ENCODE measurements around the gene NUBPL. TPM values are rescaled to one million over a fixed set of nuclear protein-coding genes. Genes with fewer than 3 reads are reported as not detected.

Gene NUBPL
- polyA plus RNA-seq, 1 of the 3 experiments (the other 2 are of a cell fraction), result 4.0 TPM

- CTCF ChIA-PET, result no interaction called here
These were observed 191.9 kb downstream of the NUBPL start for GRCh38 chr14:31752867-31753661.

DNA sequence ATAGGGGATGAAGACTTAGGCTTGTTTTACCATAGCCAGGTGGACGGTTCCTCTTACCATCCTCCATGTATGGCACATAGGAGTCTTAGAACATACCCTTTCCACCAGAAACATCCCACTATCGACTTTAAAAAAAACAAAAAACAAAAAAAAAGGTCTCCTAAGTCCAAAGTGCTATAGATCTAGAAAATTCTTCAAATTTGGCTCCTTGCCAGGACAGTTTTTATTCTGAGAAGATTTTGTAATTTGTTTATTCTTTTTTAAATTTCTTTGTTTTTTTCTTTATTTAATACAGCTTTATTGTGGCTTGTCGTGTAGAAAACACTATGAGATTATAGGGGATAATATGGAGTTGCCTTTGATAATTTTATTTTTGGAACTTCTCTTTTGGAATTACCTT lies 197.7 kb downstream of the NUBPL start:
- Histone ChIP-seq H4K20me1 (ENCODE audit: insufficient read depth) (no peaks in the 10 kb centered on the region), H3K9me3 (no peaks in the 10 kb centered on the region), H3K9me2 (0 out of 2 replicates have a peak, but pooled peaks cover 3% of the 10 kb centered on the region), H3F3A (replicated peaks; ENCODE audit: insufficient read depth) (no peaks in the 10 kb centered on the region), H3K4me1 (ENCODE audit: control insufficient read depth in 1 of 2, insufficient read depth in 2 of 2, low read depth in 1 of 2, low read length in 1 of 2) (no peaks in the 10 kb centered on the region), H3K4me3 (ENCODE audit: low read depth in 2 of 2, low read length in 1 of 2) (no peak overlapping the region), H3K4me2 (no peak overlapping the region), H3K36me3 (replicated peaks in 1 of 2; ENCODE audit: control insufficient read depth in 1 of 2, insufficient read depth in 2 of 2, low read length in 1 of 2) (no peaks in the 10 kb centered on the region), H2AFZ (ENCODE audit: low read depth) (no peak overlapping the region), H3K27me3 (ENCODE audit: insufficient read depth) (no peaks in the 10 kb centered on the region), H3K9ac (no peak overlapping the region), H3K27ac (ENCODE audit: low read depth in 2 of 2, low read length in 1 of 2) (no peak overlapping the region), H3K79me2 (ENCODE audit: insufficient read depth) (no peaks in the 10 kb centered on the region)
- DNase-seq, result no peak
- TF ChIP-seq JUND (IDR thresholded peaks at IDR 0.05), result no peak
- TF ChIP-seq, protein P1, sequence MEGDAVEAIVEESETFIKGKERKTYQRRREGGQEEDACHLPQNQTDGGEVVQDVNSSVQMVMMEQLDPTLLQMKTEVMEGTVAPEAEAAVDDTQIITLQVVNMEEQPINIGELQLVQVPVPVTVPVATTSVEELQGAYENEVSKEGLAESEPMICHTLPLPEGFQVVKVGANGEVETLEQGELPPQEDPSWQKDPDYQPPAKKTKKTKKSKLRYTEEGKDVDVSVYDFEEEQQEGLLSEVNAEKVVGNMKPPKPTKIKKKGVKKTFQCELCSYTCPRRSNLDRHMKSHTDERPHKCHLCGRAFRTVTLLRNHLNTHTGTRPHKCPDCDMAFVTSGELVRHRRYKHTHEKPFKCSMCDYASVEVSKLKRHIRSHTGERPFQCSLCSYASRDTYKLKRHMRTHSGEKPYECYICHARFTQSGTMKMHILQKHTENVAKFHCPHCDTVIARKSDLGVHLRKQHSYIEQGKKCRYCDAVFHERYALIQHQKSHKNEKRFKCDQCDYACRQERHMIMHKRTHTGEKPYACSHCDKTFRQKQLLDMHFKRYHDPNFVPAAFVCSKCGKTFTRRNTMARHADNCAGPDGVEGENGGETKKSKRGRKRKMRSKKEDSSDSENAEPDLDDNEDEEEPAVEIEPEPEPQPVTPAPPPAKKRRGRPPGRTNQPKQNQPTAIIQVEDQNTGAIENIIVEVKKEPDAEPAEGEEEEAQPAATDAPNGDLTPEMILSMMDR (IDR thresholded peaks at IDR 0.05), result no peak
- TF ChIP-seq FOSL2 (IDR thresholded peaks at IDR 0.05; ENCODE audit: borderline replicate concordance, low read depth), result no peak
- CTCF ChIA-PET, result no interaction called here
- POLR2A ChIA-PET, result no interaction called here
- 34% methylated on average over 3 of the region's 3 CpGs for WGBS (ENCODE audit: low lambda C conversion rate)

More at GRCh38 chr14:31752867-31753661, 191.9 kb downstream of the NUBPL start:
- 70% methylated on average over 4 of the region's 4 CpGs for WGBS (ENCODE audit: low lambda C conversion rate)
- H2AFZ ChIP-seq (ENCODE audit: low read depth), result no peak overlapping the region
- H3K4me1 ChIP-seq (ENCODE audit: control insufficient read depth in 1 of 2, insufficient read depth in 2 of 2, low read depth in 1 of 2, low read length in 1 of 2), result no peaks in the 10 kb centered on the region
- 0 out of 2 replicates have a peak, but pooled peaks cover 3% of the 10 kb centered on the region for H3K9me2 ChIP-seq
- TF ChIP-seq TAF1 (IDR thresholded peaks at IDR 0.05; ENCODE audit: borderline replicate concordance, low read depth, low read length), result no peak
- TF ChIP-seq RAD21 (IDR thresholded peaks at IDR 0.05; ENCODE audit: low read length), result no peak
- TF ChIP-seq FOXJ3 (CRISPR knock-in tag; IDR thresholded peaks at IDR 0.05), result no peak
- no peak for TF ChIP-seq GABPA (IDR thresholded peaks at IDR 0.05; ENCODE audit: low read depth)
- TF ChIP-seq EP300 (IDR thresholded peaks at IDR 0.05; ENCODE audit: borderline replicate concordance in 1 of 2, low read depth in 1 of 2, low read length in 1 of 2), result no peak
- TF ChIP-seq, protein P2, sequence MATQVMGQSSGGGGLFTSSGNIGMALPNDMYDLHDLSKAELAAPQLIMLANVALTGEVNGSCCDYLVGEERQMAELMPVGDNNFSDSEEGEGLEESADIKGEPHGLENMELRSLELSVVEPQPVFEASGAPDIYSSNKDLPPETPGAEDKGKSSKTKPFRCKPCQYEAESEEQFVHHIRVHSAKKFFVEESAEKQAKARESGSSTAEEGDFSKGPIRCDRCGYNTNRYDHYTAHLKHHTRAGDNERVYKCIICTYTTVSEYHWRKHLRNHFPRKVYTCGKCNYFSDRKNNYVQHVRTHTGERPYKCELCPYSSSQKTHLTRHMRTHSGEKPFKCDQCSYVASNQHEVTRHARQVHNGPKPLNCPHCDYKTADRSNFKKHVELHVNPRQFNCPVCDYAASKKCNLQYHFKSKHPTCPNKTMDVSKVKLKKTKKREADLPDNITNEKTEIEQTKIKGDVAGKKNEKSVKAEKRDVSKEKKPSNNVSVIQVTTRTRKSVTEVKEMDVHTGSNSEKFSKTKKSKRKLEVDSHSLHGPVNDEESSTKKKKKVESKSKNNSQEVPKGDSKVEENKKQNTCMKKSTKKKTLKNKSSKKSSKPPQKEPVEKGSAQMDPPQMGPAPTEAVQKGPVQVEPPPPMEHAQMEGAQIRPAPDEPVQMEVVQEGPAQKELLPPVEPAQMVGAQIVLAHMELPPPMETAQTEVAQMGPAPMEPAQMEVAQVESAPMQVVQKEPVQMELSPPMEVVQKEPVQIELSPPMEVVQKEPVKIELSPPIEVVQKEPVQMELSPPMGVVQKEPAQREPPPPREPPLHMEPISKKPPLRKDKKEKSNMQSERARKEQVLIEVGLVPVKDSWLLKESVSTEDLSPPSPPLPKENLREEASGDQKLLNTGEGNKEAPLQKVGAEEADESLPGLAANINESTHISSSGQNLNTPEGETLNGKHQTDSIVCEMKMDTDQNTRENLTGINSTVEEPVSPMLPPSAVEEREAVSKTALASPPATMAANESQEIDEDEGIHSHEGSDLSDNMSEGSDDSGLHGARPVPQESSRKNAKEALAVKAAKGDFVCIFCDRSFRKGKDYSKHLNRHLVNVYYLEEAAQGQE (IDR thresholded peaks at IDR 0.05; ENCODE audit: low read depth, low read length), result no peak
- H3K79me2 ChIP-seq (ENCODE audit: insufficient read depth), result no peaks in the 10 kb centered on the region
- H3K9me3 ChIP-seq, result peaks cover 10% of the 10 kb centered on the region
- H3K4me2 ChIP-seq, result no peak overlapping the region
- H3K27ac ChIP-seq (ENCODE audit: low read depth in 2 of 2, low read length in 1 of 2), result no peak overlapping the region
- H3K36me3 ChIP-seq (replicated peaks in 1 of 2; ENCODE audit: control insufficient read depth in 1 of 2, insufficient read depth in 2 of 2, low read length in 1 of 2), result no peaks in the 10 kb centered on the region
- DNase-seq, result no peak
- no peaks in the 10 kb centered on the region for H4K20me1 ChIP-seq (ENCODE audit: insufficient read depth)
- H3K4me3 ChIP-seq (ENCODE audit: low read depth in 2 of 2, low read length in 1 of 2), result no peak overlapping the region
- H3K27me3 ChIP-seq (ENCODE audit: insufficient read depth), result no peaks in the 10 kb centered on the region
- H3F3A ChIP-seq (replicated peaks; ENCODE audit: insufficient read depth), result no peaks in the 10 kb centered on the region
- POLR2A ChIA-PET, result no interaction called here
- H3K9ac ChIP-seq, result no peak overlapping the region
